T-cell (primary cell): ENCODE data around the gene NR2E1. TPM values are rescaled to one million over a fixed set of nuclear protein-coding genes. Genes with fewer than 3 reads are reported as not detected.

ENCODE experiments used
- ATAC-seq, 4 experiments: fragments of 200-7000 bp in 3 of 4; fragments of 150-1000 bp in 1 of 4; cut with Tn5 transposase; replicated peaks in 1 of 4; 1 replicate in 3 of 4; 2 replicates in 1 of 4; pipeline ENCODE4 v1.10.0; 2021; ENCODE audit warnings: moderate library complexity in 3 of 4, mild to moderate bottlenecking in 2 of 4, moderate number of reproducible peaks in 1 of 4
- CTCF ChIA-PET, 2 donors: fragments of 300-600 bp; sonication (Branson Sonifier 250); formaldehyde crosslinking; loops; one replicate each; lab custom pipeline; 2022; ENCODE audit warnings: antibody characterized with exemption in 2 of 2; lab: Charles Lee
- POLR2A ChIA-PET, 2 donors: fragments of 300-600 bp; sonication (Branson Sonifier 250); formaldehyde crosslinking; loops; one replicate each; lab custom pipeline; 2022; ENCODE audit warnings: antibody characterized with exemption in 2 of 2; lab: Charles Lee
- DNase-seq, 35 experiments: peaks; one replicate each; pipeline versions ENCODE4 v3.0.0 to v3.0.0-alpha.2; 2013 to 2023
- H3K27ac ChIP-seq: one replicate; pipeline ENCODE4 v1.5.1; 2013; ENCODE audit warnings: low read length
- H3K27me3 ChIP-seq, 2 experiments: replicated peaks in 1 of 2; 1 replicate in 1 of 2; 2 replicates in 1 of 2; pipeline versions ENCODE4 v1.6.1 to v1.7.0; 2013; ENCODE audit warnings: low read length in 1 of 2, mixed read lengths in 1 of 2; ENCODE audit not compliant: control insufficient read depth in 2 of 2, insufficient read depth in 2 of 2; ENCODE audit errors: extremely low read depth in 1 of 2
- H3K36me3 ChIP-seq, 2 donors: 1 replicate in 1 of 2; 2 replicates in 1 of 2; pipeline versions ENCODE4 v1.6.1 to v1.7.0; 2013; ENCODE audit warnings: low read length in 1 of 2; ENCODE audit not compliant: control insufficient read depth in 2 of 2, insufficient read depth in 1 of 2; ENCODE audit errors: extremely low read depth in 1 of 2
- H3K4me1 ChIP-seq, 2 experiments: 1 replicate in 1 of 2; 2 replicates in 1 of 2; pipeline versions ENCODE4 v1.6.1 to v1.7.0; 2013; ENCODE audit warnings: low read length in 2 of 2, mixed read lengths in 1 of 2; ENCODE audit not compliant: insufficient read depth in 2 of 2, control insufficient read depth in 1 of 2; ENCODE audit errors: extremely low read depth in 1 of 2
- H3K4me3 ChIP-seq, 2 donors: 1 replicate in 1 of 2; 2 replicates in 1 of 2; pipeline versions ENCODE4 v1.5.1 to v1.7.0; 2013; ENCODE audit warnings: mild to moderate bottlenecking in 2 of 2, low read length in 1 of 2, moderate library complexity in 1 of 2; ENCODE audit not compliant: control insufficient read depth in 1 of 2; ENCODE audit errors: extremely low read depth in 1 of 2
- H3K9me3 ChIP-seq: 2 replicates; pipeline ENCODE4 v1.7.0; 2013
- H3K27ac Mint-ChIP-seq, 2 donors: one replicate each; pipeline ENCODE4 v1.8.0; 2020 to 2021; ENCODE audit warnings: mild to moderate bottlenecking in 2 of 2, mixed read lengths in 2 of 2
- H3K27me3 Mint-ChIP-seq, 2 donors: one replicate each; pipeline ENCODE4 v1.8.0; 2021 to 2022; ENCODE audit warnings: mixed read lengths in 2 of 2
- H3K36me3 Mint-ChIP-seq: one replicate; pipeline ENCODE4 v1.8.0; 2021; ENCODE audit warnings: mixed read lengths
- H3K4me1 Mint-ChIP-seq, 3 donors: one replicate each; pipeline ENCODE4 v1.8.0; 2020 to 2022; ENCODE audit warnings: mixed read lengths in 3 of 3, mild to moderate bottlenecking in 1 of 3
- H3K4me3 Mint-ChIP-seq, 3 donors: one replicate each; pipeline ENCODE4 v1.8.0; 2020 to 2022; ENCODE audit warnings: mild to moderate bottlenecking in 3 of 3, mixed read lengths in 3 of 3, moderate library complexity in 3 of 3
- H3K9me3 Mint-ChIP-seq, 3 donors: one replicate each; pipeline ENCODE4 v1.8.0; 2020 to 2022; ENCODE audit warnings: mixed read lengths in 3 of 3
- WGBS: methylation state at CpG from one replicate; pipeline ENCODE4 v1.1.5; 2013; ENCODE audit warnings: missing lambda C conversion rate; ENCODE audit not compliant: insufficient coverage; 5-methylcytosine and 5-hydroxymethylcytosine counted together
- total RNA-seq, 35 experiments: library from RNA in 6 of 35; stranded (reverse) in 6 of 35; fragments of 120-200 nt in 1 of 35; gene quantifications; one replicate each; pipeline versions ENCODE4 v1.2.1 to v1.2.4 and lab custom pipeline; 2013 to 2026

The NR2E1 gene
- total RNA-seq (not detected), total RNA-seq (lab: John Stamatoyannopoulos, UW) (0 to 0.12 (median 0) reads per million in 29 experiments)
- total RNA-seq (2013) = not detected

DNA sequence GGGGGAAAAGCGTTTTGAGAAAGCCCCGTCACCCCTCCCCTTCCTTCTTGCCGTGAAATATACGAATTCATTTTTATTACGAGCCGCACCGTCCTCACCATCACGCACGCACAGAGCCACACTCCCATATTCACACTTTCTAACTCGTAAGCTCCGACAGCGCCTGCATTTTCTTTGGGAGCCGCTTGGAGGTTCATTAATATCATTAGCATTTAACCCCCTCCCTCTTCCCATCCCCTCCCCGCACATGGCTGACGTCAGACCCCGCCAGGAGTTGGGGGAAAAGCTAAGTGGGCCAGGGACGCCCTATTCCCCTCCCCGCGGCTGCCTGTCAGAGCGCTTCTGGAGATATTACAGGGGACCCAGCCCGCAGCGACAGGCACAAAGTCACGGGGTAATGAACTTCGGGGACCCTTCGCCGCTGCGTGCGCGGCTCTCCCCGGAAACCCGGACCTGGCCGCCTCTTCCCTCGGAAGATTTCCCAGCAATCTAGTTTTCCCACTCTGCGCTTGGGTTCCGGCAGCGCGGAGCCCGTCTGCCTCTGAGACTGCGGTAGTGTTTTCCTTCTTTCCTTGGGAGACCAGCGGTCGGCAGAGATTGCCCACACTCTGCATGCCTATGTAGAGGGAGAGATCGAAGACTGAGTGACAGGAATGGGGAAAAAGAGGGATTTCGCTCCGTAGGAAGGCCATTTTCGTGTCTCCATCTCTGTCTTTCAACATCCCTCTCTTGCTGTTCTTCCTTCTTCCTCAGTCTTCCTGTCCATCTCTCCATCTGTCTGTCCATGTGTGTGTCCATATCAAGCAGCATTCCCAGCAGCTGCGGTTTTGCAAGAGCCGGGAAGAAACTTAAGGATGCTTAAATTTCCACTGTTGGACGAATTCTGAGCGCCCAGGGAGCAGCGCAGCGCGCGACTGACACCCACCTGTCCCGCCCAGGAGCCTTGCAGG, at the start of gene NR2E1:
Gene NR2E1, plus strand, starts transcription at position 309 of the 950 bp plus-strand sequence. CDS start 744 bp downstream, outside the sequence.
- no peak for DNase-seq

DNA sequence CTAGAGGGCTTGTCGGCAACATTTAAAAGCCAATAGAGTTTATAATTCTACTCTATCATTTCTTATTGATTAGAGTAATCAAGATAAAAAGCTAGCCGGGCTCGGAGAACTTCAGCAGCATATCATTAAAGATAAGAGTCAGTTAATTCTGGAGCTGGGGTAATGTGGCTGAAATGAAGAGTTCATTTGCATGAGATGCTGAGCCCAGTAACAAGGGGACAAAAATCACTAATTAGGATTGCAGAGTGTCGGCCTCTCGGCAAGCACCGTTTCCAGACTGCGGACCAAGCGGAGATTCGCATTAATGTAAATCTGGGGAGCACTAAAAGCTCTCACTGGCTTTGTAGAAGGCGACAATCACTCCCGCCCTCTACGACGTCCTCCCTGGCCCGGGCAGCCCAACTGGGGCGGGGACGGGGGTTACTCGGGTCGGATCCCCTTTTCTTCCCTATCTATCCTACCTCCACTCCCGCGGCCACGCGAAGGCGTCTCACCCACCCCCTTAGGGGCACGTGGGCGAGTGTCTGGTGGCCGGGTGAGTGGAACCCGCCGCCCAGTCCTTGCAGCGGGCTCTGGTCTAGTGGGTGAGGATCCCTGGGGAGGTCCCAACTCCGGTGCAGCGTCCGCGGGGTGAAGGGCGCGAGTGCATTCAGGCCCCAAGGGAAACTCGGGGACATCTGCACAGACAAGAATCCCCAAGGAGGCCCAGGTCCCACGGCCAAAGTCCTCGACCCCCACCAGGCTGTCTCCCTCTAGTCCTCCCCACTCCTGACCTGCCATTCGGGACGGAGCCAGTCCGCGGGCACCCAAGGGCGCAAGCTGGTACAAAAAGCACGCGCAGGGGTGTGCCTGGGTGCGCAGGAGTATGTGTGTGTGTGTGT, 49.0 kb upstream of the NR2E1 start:
- Histone ChIP-seq H3K4me3 (peak overlapping the region; percentile 66 to 76), H3K4me1 (peaks cover 18 to 58% of the 10 kb centered on the region in 2 experiments), H3K36me3 (no peaks in the 10 kb centered on the region), H3K9me3 (no peaks in the 10 kb centered on the region), H3K27me3 (peaks cover 29 to 86% of the 10 kb centered on the region in 2 experiments), H3K27ac (no peak overlapping the region)
- H3K4me1 Mint-ChIP-seq = peaks cover 52 to 57% (median 54%) of the 10 kb centered on the region in 3 donors
- ChIA-PET CTCF (no interaction called here), POLR2A (no interaction called here)
- WGBS = 15% methylated on average over 33 of the region's 46 CpGs
- H3K4me3 Mint-ChIP-seq = peak overlapping the region; percentile 74 to 88 (median 83)
- DNase-seq (peak in 1 of 35 experiments; percentile 7), ATAC-seq (peak in 1 of 4 experiments; percentile 10)
- H3K27me3 Mint-ChIP-seq = peaks cover 80 to 88% of the 10 kb centered on the region in 2 donors
- H3K9me3 Mint-ChIP-seq = no peaks in the 10 kb centered on the region
- no peaks in the 10 kb centered on the region for H3K36me3 Mint-ChIP-seq
- peak overlapping the region in 1 of 2 donors; percentile 4 for H3K27ac Mint-ChIP-seq

More for the DNA sequence above, at the start of gene NR2E1:
- peaks cover 33 to 47% (median 45%) of the 10 kb centered on the region in 3 donors for H3K4me1 Mint-ChIP-seq
- no peaks in the 10 kb centered on the region for H3K9me3 Mint-ChIP-seq
- Histone ChIP-seq H3K27ac (no peak within 1 kb of the TSS), H3K4me3 (no peak within 1 kb of the TSS), H3K9me3 (peaks cover 2% of the 10 kb centered on the region), H3K27me3 (peaks cover 41 to 87% of the 10 kb centered on the region in 2 experiments), H3K4me1 (peaks cover 8 to 61% of the 10 kb centered on the region in 2 experiments), H3K36me3 (no peaks in the 10 kb centered on the region)
- WGBS = 7% methylated on average over 40 of the region's 54 CpGs
- H3K27me3 Mint-ChIP-seq = peaks cover 77 to 87% of the 10 kb centered on the region in 2 donors
- peak within 1 kb of the TSS in 2 of 3 donors; percentile 7 to 73 for H3K4me3 Mint-ChIP-seq
- no peak within 1 kb of the TSS for H3K27ac Mint-ChIP-seq
- ChIA-PET POLR2A (interaction anchor here in 1 of 2 donors (0.6 kb wide), 1 partner anchor 358 kb away, joined by 3 read pairs; no protein-coding TSS in a partner anchor), CTCF (no interaction called here)
- no peaks in the 10 kb centered on the region for H3K36me3 Mint-ChIP-seq
- ATAC-seq = no peak

DNA sequence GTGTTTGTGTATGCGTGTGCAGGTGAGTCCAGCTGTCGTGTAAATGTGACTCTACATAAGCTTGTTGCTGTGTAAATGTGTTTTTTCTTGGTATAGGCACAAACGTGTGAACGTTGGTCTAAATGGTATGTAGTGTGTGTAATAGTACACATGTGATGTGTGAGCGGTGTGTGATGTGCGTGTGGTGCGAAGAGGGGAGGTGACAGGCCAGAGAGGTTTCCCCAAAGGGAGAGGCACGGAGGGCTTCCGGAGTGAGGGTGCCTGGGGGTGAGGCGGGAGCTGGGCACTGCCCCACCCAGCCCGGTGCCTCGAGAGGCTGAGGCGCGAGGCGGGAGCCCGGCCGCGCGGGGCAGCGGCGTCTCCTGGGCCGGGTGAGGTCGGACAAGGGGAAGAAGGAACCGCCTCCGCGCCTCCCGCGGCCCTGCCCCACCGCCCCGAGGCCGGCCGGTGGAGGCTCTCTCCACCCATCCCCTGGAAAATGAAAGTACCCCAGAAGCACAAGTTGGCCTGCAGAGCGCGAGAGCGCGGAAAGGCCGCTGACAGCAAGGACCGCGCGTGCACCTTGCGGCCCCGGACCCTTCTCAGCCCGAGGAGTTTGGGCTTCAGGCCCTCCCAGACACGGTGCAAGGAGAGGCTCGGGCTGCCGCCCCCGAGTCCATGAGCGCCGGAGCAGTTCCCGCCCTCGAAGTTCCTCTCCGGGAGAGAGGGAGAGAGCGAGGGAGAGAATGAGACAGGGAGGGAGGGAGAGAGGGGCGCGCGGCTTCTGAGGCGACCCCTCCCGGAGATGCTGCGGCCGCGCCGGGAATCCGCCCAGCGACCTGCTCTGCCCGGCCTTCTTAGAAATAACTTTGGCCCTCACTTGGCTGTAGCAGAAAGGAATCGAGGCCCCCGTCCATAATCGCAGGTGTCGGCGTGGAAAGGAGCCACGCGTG, 48.1 kb upstream of the NR2E1 start:
- ATAC-seq (peak; percentile 41 to 52 (median 43)), DNase-seq (peak in 4 of 35 experiments; percentile 18 to 31 (median 23))
- Mint-ChIP-seq H3K4me3 (peak overlapping the region; percentile 74 to 88 (median 83)), H3K27me3 (peaks cover 79 to 88% of the 10 kb centered on the region in 2 donors), H3K36me3 (no peaks in the 10 kb centered on the region), H3K27ac (peak overlapping the region in 1 of 2 donors; percentile 20), H3K9me3 (no peaks in the 10 kb centered on the region), H3K4me1 (peaks cover 52 to 57% (median 54%) of the 10 kb centered on the region in 3 donors)
- Histone ChIP-seq H3K36me3 (no peaks in the 10 kb centered on the region), H3K27ac (no peak overlapping the region), H3K9me3 (no peaks in the 10 kb centered on the region), H3K4me3 (peak overlapping the region; percentile 66 to 76), H3K4me1 (peaks cover 18 to 58% of the 10 kb centered on the region in 2 experiments), H3K27me3 (peaks cover 31 to 84% of the 10 kb centered on the region in 2 experiments)
- ChIA-PET CTCF (no interaction called here), POLR2A (no interaction called here)
- 1% methylated on average over 63 of the region's 72 CpGs for WGBS

DNA sequence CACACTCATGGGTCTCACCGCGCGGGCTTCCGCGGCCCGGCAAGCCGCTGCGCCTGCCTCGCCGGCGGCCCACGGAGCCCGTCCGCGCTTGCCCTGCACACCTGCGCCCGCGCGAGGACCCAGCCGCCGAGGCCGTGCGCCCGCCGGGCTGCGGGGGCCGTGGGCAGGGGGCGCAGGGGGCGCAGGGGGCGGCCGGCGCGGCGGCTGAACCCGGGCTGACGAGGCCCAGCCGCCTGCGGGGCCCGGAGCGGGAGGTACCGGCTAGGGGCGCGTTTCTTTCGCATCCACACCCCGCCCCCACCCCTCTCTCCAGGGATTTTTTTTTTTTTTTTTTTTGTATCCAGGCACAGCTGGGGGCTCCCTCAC, 47.5 kb upstream of the NR2E1 start:
- Histone ChIP-seq H3K36me3 (no peaks in the 10 kb centered on the region), H3K27ac (no peak overlapping the region), H3K4me3 (peak overlapping the region; percentile 66 to 88), H3K9me3 (no peaks in the 10 kb centered on the region), H3K4me1 (peaks cover 18 to 58% of the 10 kb centered on the region in 2 experiments), H3K27me3 (peaks cover 35 to 84% of the 10 kb centered on the region in 2 experiments)
- POLR2A ChIA-PET = interaction anchor here in 1 of 2 donors (0.6 kb wide), 1 partner anchor 12 kb away, joined by 8 read pairs; no protein-coding TSS in a partner anchor
- DNase-seq (no peak), ATAC-seq (peak in 3 of 4 experiments; percentile 30 to 38 (median 30))
- no peak overlapping the region for H3K27ac Mint-ChIP-seq
- no peaks in the 10 kb centered on the region for H3K9me3 Mint-ChIP-seq
- WGBS = 1% methylated on average over 36 of the region's 45 CpGs
- CTCF ChIA-PET = interaction anchor here (0.6 to 1.2 kb wide), 2 partner anchors 143 to 466 kb away, joined by 4 to 6 read pairs; no protein-coding TSS in a partner anchor
- peaks cover 79 to 88% of the 10 kb centered on the region in 2 donors for H3K27me3 Mint-ChIP-seq
- peaks cover 52 to 56% (median 54%) of the 10 kb centered on the region in 3 donors for H3K4me1 Mint-ChIP-seq
- H3K4me3 Mint-ChIP-seq = peak overlapping the region; percentile 86 to 89 (median 88)
- H3K36me3 Mint-ChIP-seq = no peaks in the 10 kb centered on the region
